D721Med (cell line): ENCODE data around the gene CPLX3.

Source experiments
- DNase-seq: peaks from one replicate; pipeline ENCODE4 v3.0.0; 2011; ENCODE audit warnings: low spot score; ENCODE audit not compliant: insufficient read length
- FAIRE-seq: peaks from 2 replicates; lab custom pipeline; 2011; peaks lifted over from hg19 to GRCh38; lab: Jason Lieb, UNC
- TF ChIP-seq, protein P1 (sequence below): IDR thresholded peaks from 2 replicates; pipeline ENCODE4 v1.5.1; 2012; ENCODE audit warnings: mild to moderate bottlenecking, control low read depth; ENCODE audit not compliant: insufficient read depth; ENCODE audit errors: missing control alignments

CPLX3 gene

DNA sequence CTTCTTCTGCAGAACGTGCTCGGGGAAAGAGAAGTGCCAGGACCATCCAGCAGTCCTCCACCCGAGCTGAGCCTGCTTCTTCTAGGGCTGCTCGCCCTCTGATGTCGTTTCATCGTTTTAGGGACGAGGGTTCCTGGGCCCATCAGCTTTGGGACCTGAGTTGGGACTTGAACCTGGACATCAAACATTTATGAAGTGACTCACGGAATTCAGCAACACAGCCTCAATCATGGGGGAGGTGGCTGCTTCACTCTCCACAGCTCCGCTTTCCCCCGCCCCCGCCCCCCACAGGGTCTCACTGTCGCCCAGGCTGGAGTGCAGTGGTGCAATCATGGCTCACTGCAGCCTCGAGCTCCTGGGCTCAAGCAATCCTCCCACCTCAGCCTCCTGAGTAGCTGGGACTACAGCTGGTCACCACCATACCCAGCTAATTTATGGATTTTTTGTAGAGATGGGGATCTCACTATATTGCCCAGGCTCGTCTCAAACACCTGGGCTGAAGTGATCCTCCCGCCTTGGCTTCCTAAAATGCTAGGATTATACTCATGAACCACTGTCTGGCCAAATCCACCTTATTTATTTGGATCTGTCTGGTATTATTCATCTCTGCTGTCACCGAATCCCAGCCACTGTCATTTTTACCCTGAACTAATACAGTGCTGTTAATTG is 47.5 kb downstream of the CPLX3 start:
- TF ChIP-seq, protein P1, sequence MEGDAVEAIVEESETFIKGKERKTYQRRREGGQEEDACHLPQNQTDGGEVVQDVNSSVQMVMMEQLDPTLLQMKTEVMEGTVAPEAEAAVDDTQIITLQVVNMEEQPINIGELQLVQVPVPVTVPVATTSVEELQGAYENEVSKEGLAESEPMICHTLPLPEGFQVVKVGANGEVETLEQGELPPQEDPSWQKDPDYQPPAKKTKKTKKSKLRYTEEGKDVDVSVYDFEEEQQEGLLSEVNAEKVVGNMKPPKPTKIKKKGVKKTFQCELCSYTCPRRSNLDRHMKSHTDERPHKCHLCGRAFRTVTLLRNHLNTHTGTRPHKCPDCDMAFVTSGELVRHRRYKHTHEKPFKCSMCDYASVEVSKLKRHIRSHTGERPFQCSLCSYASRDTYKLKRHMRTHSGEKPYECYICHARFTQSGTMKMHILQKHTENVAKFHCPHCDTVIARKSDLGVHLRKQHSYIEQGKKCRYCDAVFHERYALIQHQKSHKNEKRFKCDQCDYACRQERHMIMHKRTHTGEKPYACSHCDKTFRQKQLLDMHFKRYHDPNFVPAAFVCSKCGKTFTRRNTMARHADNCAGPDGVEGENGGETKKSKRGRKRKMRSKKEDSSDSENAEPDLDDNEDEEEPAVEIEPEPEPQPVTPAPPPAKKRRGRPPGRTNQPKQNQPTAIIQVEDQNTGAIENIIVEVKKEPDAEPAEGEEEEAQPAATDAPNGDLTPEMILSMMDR, result no peak
- DNase-seq, result no peak
- no peak for FAIRE-seq

DNA sequence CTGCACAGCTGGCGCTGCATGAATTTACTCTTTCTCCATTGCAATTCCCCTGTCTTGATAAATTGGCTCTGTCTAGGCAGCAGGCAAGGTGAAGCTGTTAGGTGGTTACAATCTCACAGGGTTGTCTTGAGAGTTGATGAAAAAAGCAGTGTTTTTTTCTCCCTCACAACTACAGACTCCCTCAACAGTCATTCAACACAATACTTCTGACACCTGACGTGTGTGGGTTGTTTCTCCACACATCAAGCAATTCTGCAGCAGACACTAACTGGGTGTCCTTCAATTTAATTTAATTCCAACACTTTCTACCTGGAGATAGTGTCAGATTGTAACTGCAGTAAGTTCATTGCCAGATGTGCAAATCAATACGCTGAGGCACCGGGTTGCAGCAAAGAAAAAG is 51.8 kb downstream of the CPLX3 start:
- TF ChIP-seq, protein P1, result no peak
- no peak for DNase-seq
- FAIRE-seq, result no peak
